Mesendoderm (in vitro differentiated cells): ENCODE measurements around the gene AP2A2.

ENCODE experiments used
- DNase-seq: peaks from one replicate; pipeline ENCODE4 v3.0.0; 2013
- H2AK5ac ChIP-seq: 2 replicates; pipeline ENCODE4 v1.6.1; 2013; ENCODE audit warnings: low read length, inconsistent platforms
- H2BK120ac ChIP-seq: 2 replicates; pipeline ENCODE4 v1.6.1; 2013; ENCODE audit warnings: low read depth, mild to moderate bottlenecking, low read length, moderate library complexity, mixed read lengths
- H2BK15ac ChIP-seq: replicated peaks from 2 replicates; pipeline ENCODE4 v1.6.1; 2013; ENCODE audit warnings: low read depth, mild to moderate bottlenecking, moderate library complexity
- H2BK5ac ChIP-seq: 2 replicates; pipeline ENCODE4 v1.6.1; 2013; ENCODE audit warnings: low read length, inconsistent platforms
- H3K18ac ChIP-seq: 2 replicates; pipeline ENCODE4 v1.6.1; 2013; ENCODE audit warnings: mild to moderate bottlenecking, low read length, mixed read lengths
- H3K23ac ChIP-seq: one replicate; pipeline ENCODE4 v1.6.1; 2013; ENCODE audit warnings: low read length
- H3K27ac ChIP-seq: 2 replicates; pipeline ENCODE4 v1.5.1; 2013; ENCODE audit warnings: low read depth, mild to moderate bottlenecking, inconsistent platforms, low read length, moderate library complexity
- H3K27me3 ChIP-seq: 2 replicates; pipeline ENCODE4 v1.6.1; 2013; ENCODE audit warnings: low read length, control low read depth, mild to moderate bottlenecking, inconsistent platforms; ENCODE audit not compliant: insufficient read depth, poor library complexity
- H3K36me3 ChIP-seq: 2 replicates; pipeline ENCODE4 v1.6.1; 2013; ENCODE audit warnings: low read length, inconsistent platforms; ENCODE audit not compliant: control insufficient read depth, insufficient read depth
- H3K4ac ChIP-seq: one replicate; pipeline ENCODE4 v1.6.1; 2013; ENCODE audit warnings: low read depth, mild to moderate bottlenecking, low read length, moderate library complexity
- H3K4me1 ChIP-seq: 2 replicates; pipeline ENCODE4 v1.6.1; 2013; ENCODE audit warnings: low read depth, low read length, inconsistent platforms; ENCODE audit not compliant: control insufficient read depth
- H3K4me2 ChIP-seq: 2 replicates; pipeline ENCODE4 v1.6.1; 2013; ENCODE audit warnings: low read length
- H3K4me3 ChIP-seq: 2 replicates; pipeline ENCODE4 v1.5.1; 2013; ENCODE audit warnings: mild to moderate bottlenecking, low read length
- H3K56ac ChIP-seq: one replicate; pipeline ENCODE4 v1.6.1; 2013; ENCODE audit warnings: low read length
- H3K79me1 ChIP-seq: 2 replicates; pipeline ENCODE4 v1.6.1; 2013; ENCODE audit warnings: low read length, inconsistent platforms
- H3K79me2 ChIP-seq: 2 replicates; pipeline ENCODE4 v1.6.1; 2013; ENCODE audit warnings: mild to moderate bottlenecking, low read length; ENCODE audit not compliant: control insufficient read depth, insufficient read depth
- H3K9ac ChIP-seq: 2 replicates; pipeline ENCODE4 v1.6.1; 2013; ENCODE audit warnings: low read length, inconsistent platforms
- H4K5ac ChIP-seq: one replicate; pipeline ENCODE4 v1.6.1; 2013; ENCODE audit warnings: low read length
- H4K8ac ChIP-seq: one replicate; pipeline ENCODE4 v1.6.1; 2013; ENCODE audit warnings: low read depth, mild to moderate bottlenecking, control low read depth, low read length, moderate library complexity
- WGBS: extraction: QIAGEN DNeasy Blood & Tissue Kit; methylation state at CpG from one replicate; pipeline ENCODE4 v1.1.7; 2013; ENCODE audit warnings: low lambda C conversion rate, missing lambda C conversion rate; ENCODE audit not compliant: insufficient coverage; ENCODE audit errors: extremely low coverage; 5-methylcytosine and 5-hydroxymethylcytosine counted together

AP2A2 gene

DNA sequence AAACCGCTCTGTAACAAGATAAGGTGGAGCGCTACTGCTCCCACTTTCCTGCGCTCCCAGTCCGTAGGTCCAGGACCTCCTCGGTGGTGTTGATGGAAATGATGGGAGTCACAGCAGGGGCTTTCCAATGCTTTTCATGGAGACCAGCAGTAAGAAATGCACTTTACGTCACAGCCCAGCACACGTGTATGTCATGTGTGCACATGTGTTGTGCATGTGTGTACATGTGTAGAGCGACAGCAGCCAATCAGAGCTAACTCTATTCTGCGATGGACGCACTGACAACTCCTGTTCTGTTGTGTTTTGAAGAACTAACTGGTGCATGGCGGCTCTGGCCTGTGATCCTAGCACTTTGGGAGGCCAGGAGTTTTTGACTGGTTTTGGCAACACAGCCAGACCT, 16.3 kb upstream of the AP2A2 start:
- H3K79me1 ChIP-seq = peaks cover 17% of the 10 kb centered on the region
- H3K23ac ChIP-seq = no peak overlapping the region
- no peak overlapping the region for H3K4me3 ChIP-seq
- H3K4ac ChIP-seq = no peak overlapping the region
- peak overlapping the region; percentile 99 for H3K56ac ChIP-seq
- no peak overlapping the region for H3K4me2 ChIP-seq
- H3K9ac ChIP-seq = peak overlapping the region; percentile 98
- H2BK120ac ChIP-seq = no peak overlapping the region
- no peak overlapping the region for H3K18ac ChIP-seq
- peaks cover 24% of the 10 kb centered on the region for H3K79me2 ChIP-seq
- H2BK5ac ChIP-seq = no peak overlapping the region
- peaks cover 2% of the 10 kb centered on the region for H3K4me1 ChIP-seq
- no peak overlapping the region for H4K5ac ChIP-seq
- no CpG with 5 or more reads among the region's 11 CpGs for WGBS
- H2BK15ac ChIP-seq = no peak overlapping the region
- DNase-seq = no peak
- H3K27me3 ChIP-seq = no peaks in the 10 kb centered on the region
- no peak overlapping the region for H4K8ac ChIP-seq
- H2AK5ac ChIP-seq = no peak overlapping the region
- H3K36me3 ChIP-seq = peaks cover 2% of the 10 kb centered on the region
- no peak overlapping the region for H3K27ac ChIP-seq

DNA sequence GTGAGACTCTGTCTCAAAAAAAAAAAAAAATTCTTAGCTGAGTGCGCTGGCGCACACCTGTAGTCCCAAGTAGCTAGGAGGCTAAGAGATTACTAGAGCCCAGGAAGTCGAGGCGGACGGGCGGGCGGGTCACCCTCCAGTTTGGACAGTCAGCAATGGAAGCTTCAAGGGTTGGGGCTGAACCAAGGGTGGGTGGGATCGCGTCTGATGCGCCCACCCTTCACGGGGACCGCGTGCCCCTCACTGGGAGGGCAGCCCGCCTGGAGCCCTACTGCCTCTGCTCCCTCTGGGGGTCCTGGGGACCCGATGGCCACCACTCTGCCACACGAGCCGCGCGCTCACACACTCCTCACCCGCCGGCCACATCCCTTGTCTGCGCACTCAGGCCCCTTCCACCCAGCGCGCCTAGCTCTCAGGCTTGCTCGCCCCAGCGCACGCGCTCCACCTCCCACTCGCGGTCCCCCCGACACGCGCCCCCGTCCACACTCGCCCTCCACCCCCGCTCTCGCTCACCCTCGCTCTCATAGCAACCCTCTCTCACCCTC, 15.6 kb upstream of the AP2A2 start:
- Histone ChIP-seq H3K23ac (no peak overlapping the region), H2AK5ac (no peak overlapping the region), H3K27ac (no peak overlapping the region), H3K4me2 (peak overlapping the region; percentile 84), H3K79me1 (peaks cover 17% of the 10 kb centered on the region), H3K56ac (peak overlapping the region; percentile 99), H3K4me1 (peaks cover 2% of the 10 kb centered on the region), H2BK15ac (no peak overlapping the region), H2BK5ac (no peak overlapping the region), H3K36me3 (peaks cover 2% of the 10 kb centered on the region), H3K9ac (peak overlapping the region; percentile 98), H4K8ac (no peak overlapping the region), H3K4ac (no peak overlapping the region), H3K27me3 (no peaks in the 10 kb centered on the region), H2BK120ac (no peak overlapping the region), H3K18ac (no peak overlapping the region), H4K5ac (no peak overlapping the region), H3K4me3 (peak overlapping the region; percentile 90), H3K79me2 (peaks cover 24% of the 10 kb centered on the region)
- WGBS = no CpG with 5 or more reads among the region's 38 CpGs
- no peak for DNase-seq

DNA sequence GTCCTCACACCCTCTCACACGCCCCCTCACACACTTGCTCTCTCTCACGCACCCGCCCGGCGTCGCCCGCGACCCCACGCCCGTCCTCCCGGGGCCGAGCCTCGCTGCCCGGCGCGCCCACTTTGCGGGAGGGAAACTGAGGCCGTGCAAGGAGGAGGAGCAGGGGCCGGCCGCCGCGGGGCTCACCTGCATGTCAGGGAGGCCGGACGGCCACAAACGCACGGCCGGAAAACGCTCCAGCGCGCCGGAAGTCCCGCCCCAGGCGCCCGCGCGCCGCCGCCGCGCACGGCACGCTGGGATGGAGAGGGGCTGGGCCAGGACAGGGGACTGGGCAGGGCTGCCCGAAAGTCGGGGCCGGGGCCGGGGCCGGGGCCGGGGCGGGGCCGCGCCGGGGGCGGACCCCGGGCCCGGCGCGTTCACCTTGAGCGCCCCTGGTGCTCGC, 15.1 kb upstream of the AP2A2 start, which contains the start of gene CHID1:
TSS of gene CHID1 (minus strand) at position 222 of the 442 bp plus-strand sequence. CDS start 5,994 bp downstream, outside the sequence.
- Histone ChIP-seq H3K4me3 (peak within 1 kb of the TSS; percentile 90), H3K4me1 (peaks cover 2% of the 10 kb centered on the region), H2BK5ac (peak within 1 kb of the TSS; percentile 41), H3K18ac (peak within 1 kb of the TSS; percentile 89), H3K4me2 (peak within 1 kb of the TSS; percentile 87), H4K5ac (peak within 1 kb of the TSS; percentile 85), H2BK120ac (no peak within 1 kb of the TSS), H3K27me3 (no peaks in the 10 kb centered on the region), H3K23ac (peak within 1 kb of the TSS; percentile 57), H3K4ac (peak within 1 kb of the TSS; percentile 38), H2AK5ac (peak within 1 kb of the TSS; percentile 43), H2BK15ac (no peak within 1 kb of the TSS), H3K56ac (peak within 1 kb of the TSS; percentile 99), H3K27ac (peak within 1 kb of the TSS; percentile 92), H3K79me1 (peaks cover 17% of the 10 kb centered on the region), H3K79me2 (peaks cover 24% of the 10 kb centered on the region), H4K8ac (no peak within 1 kb of the TSS), H3K9ac (peak within 1 kb of the TSS; percentile 98), H3K36me3 (peaks cover 2% of the 10 kb centered on the region)
- peak; percentile 93 for DNase-seq
- no CpG with 5 or more reads among the region's 59 CpGs for WGBS

DNA sequence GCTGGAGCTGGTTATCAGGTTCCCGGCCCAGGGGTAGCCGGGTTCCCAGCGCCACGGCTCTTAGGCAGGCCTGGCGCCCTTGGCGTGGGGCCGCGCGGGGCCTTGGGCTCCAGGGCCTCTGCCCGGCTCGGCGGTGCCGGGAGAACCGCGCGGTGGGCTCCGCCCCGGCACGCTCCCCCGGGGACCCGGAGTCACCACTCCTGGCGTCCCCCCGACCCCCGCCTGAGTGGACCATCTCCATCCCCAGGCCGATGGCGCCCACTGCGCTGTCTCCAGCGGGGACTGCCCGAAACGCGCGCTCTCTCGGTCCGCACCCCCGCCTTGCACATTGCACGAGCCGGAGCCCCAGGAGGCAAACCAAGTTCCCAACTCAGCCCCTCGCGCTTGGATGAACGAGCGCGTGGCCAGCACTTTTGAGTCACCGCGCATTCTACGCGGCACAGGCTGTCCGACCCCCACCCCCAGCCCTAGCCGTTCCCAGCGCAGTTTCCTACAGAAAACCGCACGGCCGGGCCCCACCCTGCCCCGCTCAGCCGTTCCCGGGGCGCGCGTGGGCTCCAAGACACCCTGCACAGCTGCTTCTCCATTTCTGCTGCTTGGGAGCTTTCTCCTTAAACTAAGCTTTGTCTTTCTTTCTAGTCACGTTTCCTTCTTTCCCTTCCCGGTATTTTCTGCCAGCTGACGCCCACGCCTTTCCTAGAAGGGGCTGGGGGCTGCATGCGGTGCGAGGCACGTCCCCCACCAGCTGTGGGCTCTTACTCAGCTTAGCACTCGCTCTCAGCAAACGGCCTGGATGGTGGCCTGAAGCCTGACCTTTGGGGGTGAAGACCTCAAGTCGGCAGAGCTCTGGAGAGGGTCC, 14.4 kb upstream of the AP2A2 start:
- Histone ChIP-seq H3K18ac (peak overlapping the region; percentile 89), H3K4me1 (peaks cover 2% of the 10 kb centered on the region), H2AK5ac (peak overlapping the region; percentile 43), H4K5ac (peak overlapping the region; percentile 85), H2BK15ac (no peak overlapping the region), H3K9ac (peak overlapping the region; percentile 87), H3K79me1 (peaks cover 17% of the 10 kb centered on the region), H4K8ac (no peak overlapping the region), H3K4me3 (peak overlapping the region; percentile 62), H2BK5ac (peak overlapping the region; percentile 41), H3K4ac (peak overlapping the region; percentile 38), H3K27ac (peak overlapping the region; percentile 92), H3K56ac (peak overlapping the region; percentile 92), H3K23ac (peak overlapping the region; percentile 57), H3K4me2 (peak overlapping the region; percentile 87), H3K79me2 (peaks cover 24% of the 10 kb centered on the region), H3K27me3 (no peaks in the 10 kb centered on the region), H2BK120ac (no peak overlapping the region), H3K36me3 (peaks cover 2% of the 10 kb centered on the region)
- DNase-seq = peak; percentile 63
- WGBS = no CpG with 5 or more reads among the region's 68 CpGs

DNA sequence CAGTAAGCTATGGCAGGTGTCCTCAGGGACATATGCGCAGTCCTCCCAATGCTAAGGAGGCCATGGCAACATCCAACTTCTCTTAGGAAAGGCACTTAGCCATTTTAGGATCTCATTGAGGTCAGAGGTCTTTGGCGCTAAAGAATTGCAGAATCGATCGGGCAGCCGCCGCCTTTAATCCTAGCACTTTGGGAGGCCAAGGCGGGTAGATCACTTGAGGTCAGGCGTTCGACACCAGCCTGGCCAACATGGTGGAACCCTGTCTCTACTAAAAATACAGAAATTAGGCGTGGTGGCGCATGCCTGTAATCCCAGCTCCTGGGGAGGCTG, 13.8 kb upstream of the AP2A2 start:
- H3K18ac ChIP-seq = no peak overlapping the region
- H3K4ac ChIP-seq = no peak overlapping the region
- H3K56ac ChIP-seq = peak overlapping the region; percentile 92
- no CpG with 5 or more reads among the region's 11 CpGs for WGBS
- no peaks in the 10 kb centered on the region for H3K27me3 ChIP-seq
- peaks cover 2% of the 10 kb centered on the region for H3K36me3 ChIP-seq
- H4K5ac ChIP-seq = peak overlapping the region; percentile 85
- peaks cover 17% of the 10 kb centered on the region for H3K79me1 ChIP-seq
- H3K27ac ChIP-seq = no peak overlapping the region
- H3K4me2 ChIP-seq = no peak overlapping the region
- no peak overlapping the region for H2BK15ac ChIP-seq
- no peak overlapping the region for H3K23ac ChIP-seq
- H2BK5ac ChIP-seq = no peak overlapping the region
- H2BK120ac ChIP-seq = no peak overlapping the region
- H3K9ac ChIP-seq = peak overlapping the region; percentile 87
- H3K4me1 ChIP-seq = peaks cover 2% of the 10 kb centered on the region
- H3K4me3 ChIP-seq = no peak overlapping the region
- H4K8ac ChIP-seq = no peak overlapping the region
- DNase-seq = no peak
- H2AK5ac ChIP-seq = no peak overlapping the region
- H3K79me2 ChIP-seq = peaks cover 24% of the 10 kb centered on the region
